ENCODE measurements around the gene SNX15.
"Not testable (repeated sequence)": the region's sequence is repeated elsewhere in the genome, so short reads cannot be mapped to it uniquely, and the experiment has no call there.

- TF ChIP-seq, protein P1, sequence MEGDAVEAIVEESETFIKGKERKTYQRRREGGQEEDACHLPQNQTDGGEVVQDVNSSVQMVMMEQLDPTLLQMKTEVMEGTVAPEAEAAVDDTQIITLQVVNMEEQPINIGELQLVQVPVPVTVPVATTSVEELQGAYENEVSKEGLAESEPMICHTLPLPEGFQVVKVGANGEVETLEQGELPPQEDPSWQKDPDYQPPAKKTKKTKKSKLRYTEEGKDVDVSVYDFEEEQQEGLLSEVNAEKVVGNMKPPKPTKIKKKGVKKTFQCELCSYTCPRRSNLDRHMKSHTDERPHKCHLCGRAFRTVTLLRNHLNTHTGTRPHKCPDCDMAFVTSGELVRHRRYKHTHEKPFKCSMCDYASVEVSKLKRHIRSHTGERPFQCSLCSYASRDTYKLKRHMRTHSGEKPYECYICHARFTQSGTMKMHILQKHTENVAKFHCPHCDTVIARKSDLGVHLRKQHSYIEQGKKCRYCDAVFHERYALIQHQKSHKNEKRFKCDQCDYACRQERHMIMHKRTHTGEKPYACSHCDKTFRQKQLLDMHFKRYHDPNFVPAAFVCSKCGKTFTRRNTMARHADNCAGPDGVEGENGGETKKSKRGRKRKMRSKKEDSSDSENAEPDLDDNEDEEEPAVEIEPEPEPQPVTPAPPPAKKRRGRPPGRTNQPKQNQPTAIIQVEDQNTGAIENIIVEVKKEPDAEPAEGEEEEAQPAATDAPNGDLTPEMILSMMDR (IDR thresholded peaks at IDR 0.05; ENCODE audit: low read depth, low read length, poor library complexity, severe bottlenecking), result not testable (repeated sequence)
- TF ChIP-seq EZH2phosphoT487 (IDR thresholded peaks at IDR 0.05; ENCODE audit: borderline replicate concordance, low read length), result not testable (repeated sequence)
Measured at GRCh38 chr11:65003968-65004367, 23.3 kb upstream of the SNX15 start.
